SK-N-MC (cell line): Measurements from ENCODE around the gene STX7.

ENCODE experiments used
- EZH2 ChIP-seq: fragments of 200-600 bp; sonication (generic); IDR thresholded peaks from one replicate; pipeline ENCODE4 v1.6.1; 2017; ENCODE audit warnings: antibody characterized with exemption
- FOXP2 ChIP-seq: optimal IDR thresholded peaks from 2 replicates; pipeline ENCODE3; 2011; ENCODE audit warnings: mild to moderate bottlenecking, moderate library complexity; ENCODE audit not compliant: insufficient read depth; ENCODE audit errors: extremely low read length, control extremely low read depth
- POLR2AphosphoS5 ChIP-seq: IDR thresholded peaks from 2 replicates; pipeline ENCODE4 v1.6.1; 2012; ENCODE audit warnings: mild to moderate bottlenecking, low read depth, low read length, borderline replicate concordance

- TF ChIP-seq POLR2AphosphoS5, result no peak
- TF ChIP-seq EZH2, result no peak
- TF ChIP-seq FOXP2, result no peak
Observed at GRCh38 chr6:132537145-132537544, 24.2 kb upstream of the STX7 start.
